Omental fat pad (tissue), 4 donors: Measurements from ENCODE around the gene LY86. TPM values are rescaled to one million over a fixed set of nuclear protein-coding genes. Genes with fewer than 3 reads are reported as not detected.
"Not testable (repeated sequence)": the region's sequence is repeated elsewhere in the genome, so short reads cannot be mapped to it uniquely, and the experiment has no call there.

Experiments
- ATAC-seq: fragments of 150-250 bp; one replicate; pipeline ENCODE4 v1.9.1; 2016; ENCODE audit warnings: mild to moderate bottlenecking, moderate library complexity; ENCODE audit not compliant: low FRiP score
- DNase-seq: peaks from one replicate; pipeline ENCODE4 v3.0.0-alpha.2; 2019; ENCODE audit warnings: low spot score
- total RNA-seq, 4 donors: library from RNA; depleted of rRNA; stranded (reverse); fragments of >200 nt; gene quantifications; one replicate each; pipeline ENCODE4 v1.1.0, GENCODE V29; 2016
- TF ChIP-seq, protein P1 (sequence below), 3 donors: fragments of 450-650 bp; IDR thresholded peaks; one replicate each; pipeline ENCODE4 v1.5.1; 2016 to 2017; ENCODE audit warnings: antibody characterized with exemption in 3 of 3, mild to moderate bottlenecking in 3 of 3, moderate library complexity in 2 of 3

Gene LY86
- total RNA-seq, 4 donors from 2014 or later, result 2.7 to 11.6 (median 8.1) TPM

DNA sequence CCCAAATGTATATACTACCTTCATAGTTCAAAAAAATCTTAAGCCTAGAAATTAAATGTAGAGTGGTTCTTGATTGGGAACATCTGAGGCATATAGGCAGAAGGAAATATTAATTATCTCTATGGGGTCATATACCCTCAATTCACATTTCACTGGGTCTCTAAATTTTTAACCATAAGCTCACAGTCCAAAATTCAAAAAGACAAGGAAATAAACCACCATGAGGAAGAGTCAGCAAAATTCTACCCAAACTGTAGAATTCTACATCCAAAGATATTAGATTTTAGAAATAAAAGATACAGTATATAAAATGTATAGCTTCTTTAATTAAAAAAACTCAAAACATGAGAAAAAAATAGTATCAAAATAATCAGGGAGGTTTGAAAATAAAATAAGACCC is 15.5 kb downstream of the LY86 start:
- ATAC-seq (no peak), DNase-seq (no peak)
- TF ChIP-seq, protein P1, sequence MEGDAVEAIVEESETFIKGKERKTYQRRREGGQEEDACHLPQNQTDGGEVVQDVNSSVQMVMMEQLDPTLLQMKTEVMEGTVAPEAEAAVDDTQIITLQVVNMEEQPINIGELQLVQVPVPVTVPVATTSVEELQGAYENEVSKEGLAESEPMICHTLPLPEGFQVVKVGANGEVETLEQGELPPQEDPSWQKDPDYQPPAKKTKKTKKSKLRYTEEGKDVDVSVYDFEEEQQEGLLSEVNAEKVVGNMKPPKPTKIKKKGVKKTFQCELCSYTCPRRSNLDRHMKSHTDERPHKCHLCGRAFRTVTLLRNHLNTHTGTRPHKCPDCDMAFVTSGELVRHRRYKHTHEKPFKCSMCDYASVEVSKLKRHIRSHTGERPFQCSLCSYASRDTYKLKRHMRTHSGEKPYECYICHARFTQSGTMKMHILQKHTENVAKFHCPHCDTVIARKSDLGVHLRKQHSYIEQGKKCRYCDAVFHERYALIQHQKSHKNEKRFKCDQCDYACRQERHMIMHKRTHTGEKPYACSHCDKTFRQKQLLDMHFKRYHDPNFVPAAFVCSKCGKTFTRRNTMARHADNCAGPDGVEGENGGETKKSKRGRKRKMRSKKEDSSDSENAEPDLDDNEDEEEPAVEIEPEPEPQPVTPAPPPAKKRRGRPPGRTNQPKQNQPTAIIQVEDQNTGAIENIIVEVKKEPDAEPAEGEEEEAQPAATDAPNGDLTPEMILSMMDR (IDR thresholded peaks at IDR 0.05), result no peak

DNA sequence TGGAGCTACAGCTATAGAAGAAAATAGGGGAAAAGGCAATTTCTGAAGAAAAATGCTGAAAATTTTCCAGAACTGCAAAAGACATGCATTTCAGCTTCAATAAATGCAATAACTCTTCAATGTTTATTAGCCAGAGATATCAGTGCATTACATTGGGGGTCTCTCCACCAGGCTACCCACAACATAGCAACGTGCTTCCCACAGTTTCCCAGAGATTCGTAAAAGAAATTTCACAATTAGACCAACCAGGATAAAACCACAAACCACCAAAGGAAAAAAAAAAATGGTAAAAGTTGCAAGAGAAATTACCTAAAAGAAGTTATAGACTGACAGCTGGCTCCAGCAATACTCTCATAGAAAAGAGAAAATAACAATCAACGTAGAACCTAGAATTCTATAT is 16.0 kb downstream of the LY86 start:
- TF ChIP-seq, protein P1 (IDR thresholded peaks at IDR 0.05), result no peak
- ATAC-seq, result no peak
- DNase-seq, result no peak

DNA sequence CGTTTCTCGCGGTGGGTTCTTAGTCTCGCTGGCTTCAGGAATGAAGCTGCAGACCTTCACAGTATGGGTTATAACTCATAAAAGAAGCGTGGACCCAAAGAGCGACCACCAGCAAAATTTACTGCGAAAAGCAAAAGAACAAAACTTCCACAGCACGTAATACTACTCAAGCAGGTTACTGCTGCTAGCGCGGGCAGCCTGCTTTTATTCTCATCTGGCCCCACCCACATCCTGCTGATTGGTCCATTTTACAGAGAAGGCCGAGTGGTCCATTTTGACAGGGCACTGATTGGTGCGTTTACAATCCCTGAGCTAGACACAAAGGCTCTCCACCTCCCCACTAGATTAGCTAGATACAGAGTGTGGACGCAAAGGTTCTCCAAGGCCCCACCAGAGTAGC is 17.4 kb downstream of the LY86 start:
- ATAC-seq (no peak), DNase-seq (no peak)
- TF ChIP-seq, protein P1 (IDR thresholded peaks at IDR 0.05), result no peak

DNA sequence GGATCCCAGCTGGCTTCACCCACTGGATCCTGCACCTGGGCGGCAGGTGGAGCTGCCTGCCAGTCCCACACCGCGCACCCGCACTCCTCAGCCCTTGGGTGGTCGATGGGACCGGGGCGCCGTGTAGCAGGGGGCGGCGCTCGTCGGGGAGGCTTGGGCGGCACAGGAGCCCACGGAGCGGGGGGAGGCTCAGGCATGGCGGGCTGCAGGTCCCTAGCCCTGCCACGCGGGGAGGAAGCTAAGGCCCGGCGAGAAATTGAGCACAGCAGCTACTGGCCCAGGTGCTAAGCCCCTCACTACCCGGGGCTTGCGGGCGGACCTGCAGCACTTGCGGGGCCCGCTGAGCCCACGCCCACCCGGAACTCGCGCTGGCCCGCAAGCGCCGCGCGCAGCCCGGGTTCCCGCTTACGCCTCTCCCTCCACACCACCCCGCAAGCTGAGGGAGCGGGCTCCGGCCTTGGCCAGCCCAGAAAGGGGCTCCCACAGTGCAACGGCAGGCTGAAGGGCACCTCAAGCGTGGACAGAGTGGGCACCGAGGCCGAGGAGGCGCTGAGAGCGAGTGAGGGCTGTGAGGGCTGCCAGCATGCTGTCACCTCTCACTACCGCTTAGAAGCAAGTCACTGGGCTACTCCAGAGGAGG is 18.0 kb downstream of the LY86 start:
- not testable (repeated sequence) for ATAC-seq, DNase-seq

DNA sequence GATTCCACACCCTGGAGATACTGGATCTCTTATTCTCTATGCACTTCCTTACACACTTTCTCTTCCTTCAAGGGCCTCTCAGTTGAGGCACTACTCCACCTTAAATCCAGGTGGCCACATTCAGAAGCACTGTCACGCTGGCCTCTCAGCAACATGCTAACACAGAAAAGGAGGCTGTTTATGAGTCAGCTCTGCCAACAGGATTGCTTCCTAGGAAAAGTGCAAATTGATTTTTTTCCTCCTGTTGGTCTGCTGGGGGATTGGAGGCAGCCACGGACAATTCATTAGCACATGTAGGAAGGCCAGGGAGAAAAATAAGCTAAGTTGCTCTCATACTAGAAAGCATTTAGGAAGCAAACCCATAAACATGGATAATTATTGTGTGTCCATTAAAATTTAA is 20.9 kb downstream of the LY86 start:
- DNase-seq, result no peak
- no peak for ATAC-seq
- TF ChIP-seq, protein P1 (IDR thresholded peaks at IDR 0.05), result no peak

DNA sequence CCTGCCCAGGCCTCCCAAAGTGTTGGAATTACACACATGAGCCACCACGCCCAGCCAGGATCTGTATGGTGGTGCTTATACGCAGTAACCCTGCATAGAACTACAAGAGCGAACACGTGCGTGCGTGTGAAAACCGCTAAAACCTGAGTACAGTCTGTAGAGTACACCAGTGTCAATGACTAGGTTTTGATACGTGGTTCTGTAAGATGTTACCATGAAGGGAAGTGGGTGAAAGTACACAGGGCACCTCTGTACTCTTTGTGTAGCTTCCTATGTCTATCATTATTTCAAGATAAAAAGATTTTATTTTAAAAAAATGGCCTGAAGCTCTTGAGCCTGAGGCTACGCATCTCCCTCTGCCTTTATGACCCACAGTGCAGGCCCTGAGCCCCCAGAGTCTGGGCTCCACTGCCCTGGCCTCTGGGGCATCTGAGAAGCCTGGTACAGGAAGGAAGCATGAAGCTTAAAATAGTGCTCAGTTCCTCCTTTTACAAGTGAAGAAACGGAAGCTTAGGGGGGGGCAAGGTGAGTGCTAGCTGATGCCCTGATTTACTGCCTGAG is 21.6 kb downstream of the LY86 start:
- no peak for DNase-seq
- TF ChIP-seq, protein P1 (IDR thresholded peaks at IDR 0.05), result no peak
- no peak for ATAC-seq

DNA sequence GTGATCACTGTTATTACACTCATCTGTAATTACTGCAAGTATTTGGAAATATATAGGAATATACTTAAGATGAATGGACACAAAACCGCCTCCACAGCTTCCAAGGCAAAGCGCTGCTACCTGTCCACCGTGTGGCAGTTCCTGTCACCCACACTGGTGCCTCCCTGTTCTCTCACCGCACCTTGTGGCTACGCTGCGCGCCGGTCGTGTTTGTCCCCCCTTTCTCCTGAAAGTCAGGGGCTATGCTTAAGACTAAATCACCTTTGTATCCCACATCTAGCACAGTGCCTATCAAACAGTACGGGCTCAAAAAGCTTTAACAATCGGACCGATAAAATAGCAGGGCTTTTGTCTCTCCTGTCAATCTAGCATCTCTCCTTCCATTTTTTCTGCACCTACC is 23.0 kb downstream of the LY86 start:
- ATAC-seq, result no peak
- TF ChIP-seq, protein P1 (IDR thresholded peaks at IDR 0.05), result no peak
- DNase-seq, result no peak
